ENCODE data around the gene ANGEL1.

The ANGEL1 gene

GRCh38 chr14:76836029-76836630 lies 23.4 kb upstream of the ANGEL1 start:
- 0 out of 2 replicates have a peak, but pooled peaks cover 6% of the 10 kb centered on the region for H3K27me3 ChIP-seq (ENCODE audit: insufficient read depth, low read length)

GRCh38 chr14:76834241-76834661 lies 21.6 kb upstream of the ANGEL1 start:
- H3K9me2 ChIP-seq (ENCODE audit: low read depth, low read length) = no peaks in the 10 kb centered on the region
- 0 out of 2 replicates have a peak, but pooled peaks cover 6% of the 10 kb centered on the region for H3K27me3 ChIP-seq (ENCODE audit: insufficient read depth, low read length)
- no peaks in the 10 kb centered on the region for H3K4me1 ChIP-seq (ENCODE audit: insufficient read depth, low read length, severe bottlenecking)
- TF ChIP-seq CTCF (IDR thresholded peaks at IDR 0.05; ENCODE audit: low read length) = no peak
- TF ChIP-seq EZH2 (IDR thresholded peaks at IDR 0.05; ENCODE audit: borderline replicate concordance, low read length) = no peak
- no peak overlapping the region for H3K9ac ChIP-seq (ENCODE audit: low read length)
- H2AFZ ChIP-seq (ENCODE audit: low read length) = no peak overlapping the region
- no peaks in the 10 kb centered on the region for H3K36me3 ChIP-seq (ENCODE audit: insufficient read depth, low read length)
- H3K9me3 ChIP-seq (ENCODE audit: low read length) = no peaks in the 10 kb centered on the region
- no peak overlapping the region for H3K27ac ChIP-seq (ENCODE audit: low read depth, low read length, poor library complexity, severe bottlenecking)
- H4K20me1 ChIP-seq (ENCODE audit: insufficient read depth, low read length) = no peaks in the 10 kb centered on the region
- no peak overlapping the region for H3K4me3 ChIP-seq (ENCODE audit: low read depth, low read length, poor library complexity, severe bottlenecking)
- H3F3A ChIP-seq (ENCODE audit: insufficient read depth, low read length) = no peaks in the 10 kb centered on the region
- H3K4me2 ChIP-seq (ENCODE audit: low read length) = no peak overlapping the region
- H3K79me2 ChIP-seq (ENCODE audit: insufficient read depth, low read length) = no peaks in the 10 kb centered on the region

More at GRCh38 chr14:76836029-76836630, 23.4 kb upstream of the ANGEL1 start:
- no peaks in the 10 kb centered on the region for H3K79me2 ChIP-seq (ENCODE audit: insufficient read depth, low read length)
- no peaks in the 10 kb centered on the region for H3K36me3 ChIP-seq (ENCODE audit: insufficient read depth, low read length)
- H3F3A ChIP-seq (ENCODE audit: insufficient read depth, low read length) = no peaks in the 10 kb centered on the region
- H4K20me1 ChIP-seq (ENCODE audit: insufficient read depth, low read length) = no peaks in the 10 kb centered on the region
- no peak overlapping the region for H3K27ac ChIP-seq (ENCODE audit: low read depth, low read length, poor library complexity, severe bottlenecking)
- no peaks in the 10 kb centered on the region for H3K4me1 ChIP-seq (ENCODE audit: insufficient read depth, low read length, severe bottlenecking)
- no peaks in the 10 kb centered on the region for H3K9me3 ChIP-seq (ENCODE audit: low read length)
- TF ChIP-seq EZH2 (IDR thresholded peaks at IDR 0.05; ENCODE audit: borderline replicate concordance, low read length) = no peak
- TF ChIP-seq CTCF (IDR thresholded peaks at IDR 0.05; ENCODE audit: low read length) = no peak
- no peak overlapping the region for H3K4me2 ChIP-seq (ENCODE audit: low read length)
- no peak overlapping the region for H2AFZ ChIP-seq (ENCODE audit: low read length)
- no peaks in the 10 kb centered on the region for H3K9me2 ChIP-seq (ENCODE audit: low read depth, low read length)
- no peak overlapping the region for H3K4me3 ChIP-seq (ENCODE audit: low read depth, low read length, poor library complexity, severe bottlenecking)
- H3K9ac ChIP-seq (ENCODE audit: low read length) = no peak overlapping the region

- H3K9me2 ChIP-seq (ENCODE audit: low read depth, low read length) = no peaks in the 10 kb centered on the region
- no peaks in the 10 kb centered on the region for H3K4me1 ChIP-seq (ENCODE audit: insufficient read depth, low read length, severe bottlenecking)
- 0 out of 2 replicates have a peak, but pooled peaks cover 10% of the 10 kb centered on the region for H3K27me3 ChIP-seq (ENCODE audit: insufficient read depth, low read length)
- H3F3A ChIP-seq (ENCODE audit: insufficient read depth, low read length) = no peaks in the 10 kb centered on the region
- no peaks in the 10 kb centered on the region for H3K9me3 ChIP-seq (ENCODE audit: low read length)
- H3K27ac ChIP-seq (ENCODE audit: low read depth, low read length, poor library complexity, severe bottlenecking) = no peak overlapping the region
- no peak overlapping the region for H3K4me2 ChIP-seq (ENCODE audit: low read length)
- TF ChIP-seq CTCF (IDR thresholded peaks at IDR 0.05; ENCODE audit: low read length) (no peak), EZH2 (IDR thresholded peaks at IDR 0.05; ENCODE audit: borderline replicate concordance, low read length) (no peak)
- no peaks in the 10 kb centered on the region for H3K79me2 ChIP-seq (ENCODE audit: insufficient read depth, low read length)
- H4K20me1 ChIP-seq (ENCODE audit: insufficient read depth, low read length) = no peaks in the 10 kb centered on the region
- H3K9ac ChIP-seq (ENCODE audit: low read length) = no peak overlapping the region
- no peaks in the 10 kb centered on the region for H3K36me3 ChIP-seq (ENCODE audit: insufficient read depth, low read length)
- no peak overlapping the region for H2AFZ ChIP-seq (ENCODE audit: low read length)
- no peak overlapping the region for H3K4me3 ChIP-seq (ENCODE audit: low read depth, low read length, poor library complexity, severe bottlenecking)
These were observed 20.3 kb upstream of the ANGEL1 start for GRCh38 chr14:76833011-76833410.

Measured in OCI-LY1 (cell line).